SKM-1 treated with dmso at 0.1 percent for 144 hours (cell line): Measurements from ENCODE around the gene MMP21.

Source experiments
- DNase-seq: peaks from one replicate; lab custom pipeline; 2025; ENCODE audit not compliant: unreplicated experiment; lab: John Stamatoyannopoulos, UW

The MMP21 gene

DNA sequence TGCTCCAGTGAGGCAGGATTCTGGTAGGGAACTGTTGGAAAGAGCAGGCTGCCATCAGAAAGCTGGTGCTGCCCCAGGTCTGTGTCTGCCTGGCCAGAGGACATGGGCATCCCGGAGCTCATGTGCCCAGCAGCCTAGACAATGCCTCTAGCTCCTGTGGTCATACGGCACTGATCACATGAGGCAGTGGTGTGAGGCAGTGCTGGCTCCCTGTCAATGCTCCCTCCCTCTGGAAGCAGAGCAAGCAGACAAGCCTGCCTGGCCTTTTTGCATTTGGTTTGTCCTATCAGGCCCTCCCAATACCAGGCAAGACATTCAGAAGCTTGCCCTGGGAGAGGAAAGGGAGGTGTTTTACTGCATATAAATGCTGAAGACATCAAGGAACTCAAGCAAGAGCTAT lies 19.5 kb upstream of the MMP21 start:
- no peak for DNase-seq

DNA sequence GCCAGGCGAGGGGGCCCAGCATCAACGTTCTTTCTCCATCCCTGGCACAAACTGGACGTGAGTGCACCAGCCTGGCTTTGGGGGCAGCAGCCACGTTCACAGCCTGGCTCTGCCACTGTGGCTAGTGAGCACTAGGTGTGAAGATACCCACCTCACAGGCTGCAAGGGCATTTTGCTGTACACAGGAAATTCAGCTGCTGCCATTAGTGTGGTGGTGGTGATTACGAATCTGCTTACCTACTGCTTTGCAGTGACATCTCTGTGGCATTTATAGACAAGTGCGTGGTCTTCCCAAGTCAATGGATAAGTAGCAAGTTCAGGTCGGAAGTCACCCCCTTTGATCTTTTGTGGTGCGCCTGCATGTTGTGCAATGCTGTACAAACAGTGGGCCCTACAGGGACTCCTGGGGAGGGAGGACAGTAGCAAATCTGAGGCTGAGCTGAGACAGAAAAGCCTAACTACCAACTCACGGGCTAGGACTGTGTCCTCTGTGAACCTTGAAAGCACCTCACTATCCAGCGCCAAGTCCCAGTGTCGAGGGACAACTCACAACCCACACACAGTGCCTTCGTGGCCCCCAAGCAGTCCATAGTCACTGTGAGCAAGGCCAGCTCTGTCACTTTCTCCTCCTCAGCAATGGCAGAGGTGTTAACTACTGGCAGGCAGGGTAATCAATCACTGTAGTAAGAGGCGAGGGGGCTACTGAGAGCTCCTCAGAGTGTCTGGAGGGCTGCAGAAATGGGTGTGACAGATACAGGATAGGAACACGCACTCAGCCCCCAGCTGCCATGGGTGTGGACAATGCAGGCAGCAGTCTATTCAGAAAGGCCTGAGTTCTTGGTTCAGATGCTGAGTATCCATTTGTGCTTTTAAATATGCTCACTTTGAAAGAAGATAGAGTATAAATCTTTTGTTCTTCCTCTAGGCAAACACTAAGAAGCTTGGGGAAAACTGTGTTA lies 17.0 kb upstream of the MMP21 start:
- DNase-seq = no peak

DNA sequence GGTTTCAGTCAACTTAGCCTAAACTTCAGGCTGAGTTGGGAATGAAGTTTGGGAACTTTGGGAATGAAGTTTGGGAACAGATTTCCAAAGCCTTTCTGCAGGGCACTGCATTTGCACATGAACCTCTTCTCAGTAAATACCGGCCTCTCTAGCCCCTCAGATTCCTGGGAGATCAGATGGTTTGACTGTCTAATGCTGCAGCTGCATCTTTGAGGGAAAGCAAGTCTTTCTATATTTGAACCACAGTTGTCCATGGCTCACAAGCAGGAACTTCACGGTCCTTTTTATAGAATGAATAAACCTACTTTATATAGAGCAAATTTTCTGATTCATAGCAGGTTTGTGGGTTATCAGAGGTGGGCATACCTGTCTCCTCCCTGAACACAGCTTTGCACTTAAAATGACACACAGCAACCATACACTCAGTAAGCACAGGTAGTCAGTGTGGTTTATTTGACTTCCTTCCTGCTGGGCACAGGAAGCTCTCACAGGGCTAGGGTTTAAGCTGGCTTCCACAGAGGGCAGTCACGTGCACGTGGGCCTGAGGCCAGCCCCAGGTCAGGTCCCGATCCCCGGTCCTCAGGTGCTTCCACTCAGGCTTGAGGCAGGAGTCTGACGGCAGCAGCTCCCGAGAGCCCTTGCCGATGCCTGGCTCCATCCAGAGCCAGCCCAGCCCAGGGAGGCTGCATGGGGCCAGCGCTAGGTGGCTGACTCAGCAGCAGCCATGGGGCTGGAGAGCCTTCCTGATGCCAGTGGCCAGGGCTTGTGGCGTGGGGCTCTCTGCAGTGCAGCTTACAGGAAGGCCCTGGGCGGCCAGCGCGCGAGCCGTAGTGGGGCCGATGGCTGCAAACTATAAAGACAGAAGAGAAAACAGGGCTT lies 12.8 kb upstream of the MMP21 start:
- no peak for DNase-seq

DNA sequence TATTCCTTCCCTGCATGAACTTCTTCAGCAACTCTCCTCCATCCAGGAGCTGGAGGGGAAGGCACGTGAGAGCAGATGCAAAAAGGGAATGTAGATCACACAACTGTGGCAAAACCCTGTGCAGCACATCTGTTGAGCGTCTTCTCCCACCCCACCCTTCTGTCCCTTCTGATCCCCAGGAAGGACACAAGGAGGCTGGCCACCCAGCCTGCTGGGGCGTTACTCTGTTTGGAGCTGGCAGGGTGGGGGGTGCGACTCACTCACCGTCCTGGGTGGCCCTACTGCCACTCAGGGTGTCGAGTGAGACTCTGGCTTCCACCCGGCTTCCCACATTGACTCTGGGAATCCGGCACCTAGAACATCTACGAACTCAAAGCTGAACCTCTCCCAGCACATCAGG lies 10.2 kb upstream of the MMP21 start:
- no peak for DNase-seq

DNA sequence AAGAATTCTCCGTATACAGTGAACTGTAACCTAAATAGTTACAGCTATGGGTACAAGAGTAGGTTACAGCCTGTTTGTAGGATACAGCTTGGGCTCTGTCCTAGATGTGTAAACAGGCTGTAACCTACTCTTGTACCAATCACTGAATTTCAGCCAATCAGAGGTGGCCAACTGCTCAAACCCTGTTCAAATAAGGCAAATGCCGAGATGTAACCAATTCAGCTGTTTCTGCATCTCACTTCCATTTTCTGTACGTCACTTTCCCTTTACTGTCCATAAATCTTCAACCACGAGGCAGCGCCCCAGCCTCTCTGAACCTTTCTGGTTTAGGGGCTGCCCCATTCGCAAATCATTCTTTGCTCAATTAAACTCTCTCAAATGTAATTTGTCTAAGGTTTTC lies 8.3 kb upstream of the MMP21 start:
- DNase-seq = no peak

DNA sequence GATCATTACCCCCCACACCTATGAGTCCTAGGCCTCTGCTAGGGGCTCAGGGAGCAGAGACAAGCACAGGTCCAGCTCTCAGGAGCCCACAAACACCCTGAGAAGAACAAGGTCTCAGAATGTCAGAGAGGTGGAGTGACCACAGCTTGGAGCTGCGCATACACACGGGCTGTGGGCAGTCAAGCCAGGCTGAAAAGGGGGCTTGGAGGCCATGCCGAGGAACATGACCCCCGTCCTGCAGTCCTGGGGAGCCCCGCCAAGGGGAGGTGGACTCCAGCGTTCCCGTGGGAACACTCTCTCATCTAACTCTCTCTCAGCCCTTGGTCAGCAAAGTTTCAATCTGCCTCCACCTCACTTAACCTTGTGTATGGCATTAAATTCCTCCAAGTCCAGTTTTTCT lies 7.8 kb upstream of the MMP21 start:
- no peak for DNase-seq

DNA sequence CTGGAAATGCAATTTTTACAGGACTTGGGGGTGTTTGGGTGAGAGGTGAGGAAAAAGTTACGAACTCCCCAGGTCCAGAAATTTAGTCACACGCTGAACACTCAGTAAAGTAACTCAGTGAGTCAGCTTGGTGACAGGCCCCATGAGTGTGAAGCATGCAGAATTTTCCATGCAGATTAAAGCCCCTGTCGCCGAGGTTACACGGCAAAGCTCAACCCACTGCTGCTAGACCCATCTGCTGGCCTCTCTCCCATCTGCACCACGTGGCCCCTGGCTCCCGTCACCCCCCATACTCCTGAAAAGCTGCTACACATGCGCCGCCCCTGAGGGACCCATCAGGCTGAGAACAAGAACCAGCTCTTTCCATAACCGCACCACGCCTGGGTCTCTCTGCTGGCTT lies 7.0 kb upstream of the MMP21 start:
- no peak for DNase-seq

DNA sequence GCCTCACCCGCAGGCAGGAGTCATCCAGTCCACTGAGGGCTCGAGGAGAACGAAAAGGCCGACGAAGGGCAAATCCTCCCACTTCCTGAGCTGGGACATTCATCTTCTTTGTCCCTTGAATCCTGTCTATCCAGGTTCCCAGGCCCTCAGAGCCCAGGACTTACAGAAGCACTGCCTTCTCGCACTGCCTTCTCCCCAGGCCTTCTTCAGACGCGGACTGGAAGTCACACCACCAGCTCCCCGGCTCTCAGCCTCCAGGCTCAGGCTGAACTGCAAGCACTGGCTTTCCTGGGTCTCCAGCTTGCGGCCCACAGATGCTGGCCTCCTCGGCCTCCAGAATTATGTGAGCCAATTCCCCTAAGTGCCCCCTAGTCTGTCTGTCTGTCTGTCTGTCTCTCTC lies 6.4 kb upstream of the MMP21 start:
- DNase-seq = no peak

DNA sequence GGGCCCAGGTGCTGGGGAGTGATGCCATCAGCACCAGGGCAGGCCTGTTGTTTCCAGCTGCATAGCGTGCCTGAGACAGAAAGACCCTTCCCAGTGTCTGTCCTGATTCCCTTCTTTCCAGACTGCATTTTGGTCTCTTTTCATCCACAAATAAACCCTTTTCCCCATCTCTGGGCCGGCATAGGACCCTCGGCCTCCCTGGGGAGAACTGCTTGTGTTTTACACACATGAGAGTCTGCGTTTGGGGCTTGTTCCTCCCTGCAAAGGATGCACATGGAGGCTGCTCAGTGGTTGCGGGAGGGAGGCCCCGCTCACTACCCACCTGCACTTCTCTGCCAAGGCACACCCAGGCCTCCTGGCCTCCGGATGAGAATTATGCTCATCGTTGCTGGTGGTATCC lies 5.8 kb upstream of the MMP21 start:
- no peak for DNase-seq

DNA sequence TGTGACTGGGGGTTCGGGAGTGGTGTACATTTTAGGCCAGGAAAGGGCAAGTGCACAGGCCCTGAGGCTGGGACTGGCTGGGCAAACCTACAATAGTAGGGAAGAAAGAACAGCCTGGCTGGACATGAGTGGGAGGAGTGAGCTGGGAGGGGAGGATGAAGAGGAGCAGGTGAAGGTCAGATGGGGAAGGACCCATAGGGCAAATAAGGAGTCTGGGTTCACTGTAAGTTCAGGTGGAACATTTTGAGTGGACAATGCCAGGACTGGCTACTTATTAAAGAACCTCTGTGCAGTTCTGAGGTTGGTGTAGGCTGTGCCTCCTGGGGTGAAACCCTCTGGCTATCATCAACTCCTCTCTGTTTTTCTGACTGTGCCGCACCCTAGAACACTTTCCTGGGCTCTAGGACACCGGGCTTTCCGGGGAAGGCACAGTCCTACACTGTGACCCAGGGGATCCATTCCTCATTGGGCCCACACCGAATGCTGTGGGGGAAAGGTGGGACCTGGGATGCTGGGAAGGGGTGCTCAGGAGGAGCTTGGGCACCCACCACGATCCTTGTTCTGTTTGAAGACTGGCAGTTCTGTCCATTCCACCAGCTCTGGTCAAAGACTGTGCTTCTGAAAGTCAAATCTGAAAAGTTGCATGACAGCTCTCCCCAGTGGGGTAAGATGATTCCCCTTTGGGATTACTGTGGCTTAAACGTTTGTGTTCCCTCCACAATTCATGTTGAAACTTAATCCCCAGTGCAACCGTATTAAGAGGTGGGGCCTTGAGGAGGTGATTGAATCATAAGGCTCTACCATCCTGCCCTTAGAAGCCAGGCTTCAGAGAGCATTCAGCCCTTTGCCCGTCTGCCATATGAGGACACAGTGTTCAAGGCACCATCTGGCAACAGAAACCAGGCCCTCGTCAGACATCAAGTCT lies 4.0 kb upstream of the MMP21 start:
- DNase-seq = no peak

DNA sequence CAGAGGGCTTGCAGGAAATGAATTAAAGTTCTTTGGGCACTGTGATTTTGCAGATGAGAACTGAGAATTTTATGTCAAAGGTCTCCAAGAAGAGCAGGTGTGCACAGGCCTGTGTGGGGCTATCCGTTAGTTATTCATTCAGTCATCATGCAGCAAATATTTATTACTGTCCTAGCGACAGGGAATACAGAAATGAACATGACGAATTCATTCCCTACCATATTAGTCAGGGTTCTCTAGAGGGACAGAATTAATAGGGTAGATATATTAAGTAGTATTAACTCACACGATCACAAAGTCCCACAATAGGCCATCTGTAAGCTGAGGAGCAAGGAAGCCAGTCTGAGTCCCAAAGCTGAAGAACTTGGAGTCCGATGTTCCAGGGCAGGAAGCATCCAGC lies 2.9 kb upstream of the MMP21 start:
- DNase-seq = no peak

DNA sequence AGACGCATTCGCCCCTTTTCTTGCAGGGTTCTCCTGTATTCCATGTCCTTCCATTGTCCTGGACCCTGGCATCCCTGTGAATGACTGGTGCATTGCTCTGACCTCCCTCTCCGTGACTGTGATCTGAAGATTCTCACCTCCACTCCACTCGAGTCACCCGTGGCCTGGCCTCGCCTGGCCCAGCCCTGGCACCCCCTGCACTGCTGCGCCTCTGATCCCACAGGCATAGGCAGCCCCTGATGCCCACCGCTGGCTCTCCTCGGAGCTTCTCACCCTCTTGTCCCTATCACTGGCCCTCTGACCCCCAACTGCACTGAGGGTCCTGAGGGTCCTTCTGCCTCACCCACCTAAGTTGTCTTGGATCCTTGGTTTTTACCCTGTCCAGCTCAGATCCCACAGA lies 2.2 kb upstream of the MMP21 start:
- DNase-seq = no peak

DNA sequence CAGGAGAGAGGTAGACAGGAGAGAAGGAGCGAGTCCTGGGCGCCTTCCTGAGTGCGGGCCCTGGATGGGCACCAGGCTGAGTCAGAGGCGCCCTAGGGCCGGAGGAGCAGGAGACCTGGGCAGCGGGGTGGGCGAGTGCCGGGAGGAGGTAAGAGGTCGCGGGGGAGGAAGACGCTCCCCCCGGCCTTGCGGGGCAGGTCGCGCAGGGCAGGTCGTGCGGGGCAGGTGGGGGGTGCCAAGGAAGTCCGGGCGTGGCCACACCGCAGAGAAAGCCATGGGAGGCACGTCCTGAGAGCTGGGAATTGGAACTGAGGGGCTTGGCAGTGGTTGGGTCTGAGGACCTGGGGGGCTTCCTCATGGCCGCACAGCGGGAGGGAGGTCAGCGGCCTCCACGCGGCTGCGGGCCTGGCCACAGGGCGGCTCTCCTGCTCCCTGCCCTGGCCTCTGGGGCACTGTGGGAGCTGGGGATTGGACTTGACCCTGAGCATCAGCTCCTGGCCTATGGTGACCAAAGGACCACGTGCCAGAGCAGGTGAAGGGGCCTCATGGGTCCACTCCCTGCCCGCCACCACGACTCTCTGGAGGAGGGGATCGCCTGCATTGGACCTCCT lies 935 bp downstream of the MMP21 start:
- DNase-seq = no peak

DNA sequence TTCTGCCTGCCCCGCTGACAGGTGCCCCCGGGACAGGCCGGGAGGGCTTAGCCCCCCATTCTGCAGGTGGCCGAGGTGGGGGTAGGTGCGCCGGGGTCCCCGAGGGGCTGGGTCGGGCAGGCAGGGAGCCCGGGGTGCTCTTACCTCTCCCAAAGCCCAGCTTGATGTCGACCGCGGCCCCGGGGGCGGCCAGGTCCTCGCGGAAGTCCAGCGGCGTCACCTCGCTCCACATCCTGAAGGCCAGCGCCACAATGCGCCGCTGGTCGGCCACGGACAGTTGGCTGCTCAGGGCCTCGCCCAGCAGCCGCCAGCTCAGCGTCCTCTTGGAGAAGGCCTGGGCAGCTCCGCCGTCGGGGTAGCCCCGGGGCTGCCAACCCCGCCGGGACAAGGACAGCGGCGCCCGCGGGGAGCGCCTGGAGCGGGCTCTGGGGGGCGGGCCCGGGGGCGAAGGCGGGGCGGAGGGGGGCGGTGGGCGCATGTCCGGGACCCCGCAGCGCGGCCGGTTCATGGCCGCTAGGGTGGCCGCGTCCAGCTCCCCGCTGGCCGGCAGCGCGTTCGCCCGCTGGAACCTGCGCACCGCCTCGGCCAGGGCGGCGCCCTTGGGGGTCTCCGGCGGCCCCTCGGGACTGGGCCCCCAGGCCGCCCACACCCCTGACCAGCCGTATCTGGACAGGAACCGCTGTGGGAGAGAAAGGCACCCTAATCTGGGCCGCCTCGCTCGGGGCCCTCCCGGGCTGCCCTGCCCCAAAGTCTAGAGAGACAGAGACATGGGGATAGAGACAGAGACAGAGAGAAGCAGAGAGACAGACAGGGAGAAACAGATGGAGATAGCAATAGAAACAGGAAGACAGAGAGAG lies 1.7 kb downstream of the MMP21 start:
- DNase-seq = no peak

DNA sequence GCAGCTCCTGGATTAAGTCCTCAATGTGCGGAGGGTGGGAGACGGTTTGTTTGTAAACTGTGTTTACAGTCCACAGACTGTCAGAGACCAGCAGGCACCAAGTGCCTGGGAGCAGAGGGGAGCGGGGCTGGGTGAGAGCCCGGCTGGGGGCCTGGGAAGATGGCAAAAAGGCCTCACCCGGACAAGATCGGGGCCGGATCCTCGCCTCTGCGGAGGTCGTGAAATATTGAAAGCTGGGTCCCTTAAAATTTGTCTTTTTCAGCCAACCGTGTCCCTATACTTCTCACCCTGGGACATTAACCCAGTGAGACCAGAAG lies 2.8 kb downstream of the MMP21 start:
- DNase-seq = no peak

DNA sequence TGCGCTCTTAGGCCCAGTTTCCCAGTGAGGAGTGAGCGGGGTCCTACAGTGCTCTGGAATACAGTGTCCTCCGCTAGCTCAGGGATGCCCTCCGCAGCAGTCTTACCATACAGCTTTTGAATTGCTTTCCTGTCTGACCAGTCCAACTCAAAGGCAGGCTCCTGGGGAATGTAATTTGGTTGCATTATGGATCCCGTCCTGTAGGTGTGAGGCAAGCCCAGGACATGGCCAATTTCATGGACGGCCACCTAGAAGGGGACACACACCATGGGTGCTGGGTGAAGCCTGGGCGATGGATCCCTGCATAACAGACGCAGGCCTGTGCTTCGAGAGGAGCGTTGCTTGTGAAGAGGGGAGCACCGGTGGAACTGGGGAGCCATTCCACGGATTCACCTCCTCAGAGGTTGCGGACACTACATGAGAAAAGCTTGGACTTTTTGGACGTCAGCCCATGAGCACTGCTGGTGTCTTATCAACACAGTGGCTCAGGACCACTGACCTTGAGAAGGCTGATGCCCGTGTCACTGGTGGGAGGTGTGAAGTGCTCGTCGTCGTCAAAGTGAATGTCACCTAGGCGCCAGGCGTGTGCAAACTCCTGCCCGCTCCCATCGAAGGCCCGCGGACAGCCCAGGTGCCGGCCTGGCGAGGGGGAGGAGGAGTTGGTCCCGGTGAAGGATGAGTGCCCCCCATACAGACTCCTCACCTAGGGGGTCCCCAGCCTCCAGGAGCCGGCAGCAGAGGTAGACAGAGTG lies 3.3 kb downstream of the MMP21 start:
- no peak for DNase-seq

DNA sequence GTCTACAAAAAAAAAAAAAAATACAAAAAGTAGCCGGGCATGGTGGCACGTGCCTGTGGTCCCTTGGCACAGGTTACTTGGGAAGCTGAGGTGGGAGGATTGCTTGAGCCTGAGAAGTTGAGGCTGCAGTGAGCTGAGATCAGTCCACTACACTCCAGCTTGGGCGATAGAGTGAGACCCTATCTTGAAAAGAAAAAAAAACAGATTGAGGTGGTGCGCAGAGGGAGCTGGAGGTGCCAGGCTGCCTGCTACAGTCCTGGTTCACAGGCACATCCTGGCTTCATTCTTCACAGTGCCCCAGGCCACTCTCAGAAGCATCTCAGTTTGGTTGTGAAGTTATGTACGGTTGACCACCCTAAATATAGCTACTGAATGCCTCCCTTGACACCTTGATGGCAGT lies 4.8 kb downstream of the MMP21 start:
- DNase-seq = no peak

DNA sequence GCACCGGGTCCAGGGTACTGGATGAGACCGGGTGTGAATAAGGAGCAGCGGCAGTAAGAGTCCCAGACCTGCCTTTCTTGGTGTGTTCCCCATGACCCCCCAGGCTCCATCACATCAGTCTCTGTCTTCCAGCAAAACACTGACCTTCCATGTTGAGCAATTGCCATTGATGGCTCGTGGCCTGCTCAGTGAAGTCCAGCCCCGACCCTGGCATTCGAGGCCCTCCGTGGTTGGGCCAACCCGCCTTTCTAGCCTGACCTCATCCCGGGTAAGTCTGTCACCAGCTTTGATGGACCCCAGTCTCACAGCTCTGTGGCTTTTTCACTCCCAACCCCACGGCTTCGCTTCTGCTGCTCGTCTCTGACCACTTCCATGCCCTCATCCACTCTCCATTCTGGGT lies 6.4 kb downstream of the MMP21 start:
- no peak for DNase-seq

DNA sequence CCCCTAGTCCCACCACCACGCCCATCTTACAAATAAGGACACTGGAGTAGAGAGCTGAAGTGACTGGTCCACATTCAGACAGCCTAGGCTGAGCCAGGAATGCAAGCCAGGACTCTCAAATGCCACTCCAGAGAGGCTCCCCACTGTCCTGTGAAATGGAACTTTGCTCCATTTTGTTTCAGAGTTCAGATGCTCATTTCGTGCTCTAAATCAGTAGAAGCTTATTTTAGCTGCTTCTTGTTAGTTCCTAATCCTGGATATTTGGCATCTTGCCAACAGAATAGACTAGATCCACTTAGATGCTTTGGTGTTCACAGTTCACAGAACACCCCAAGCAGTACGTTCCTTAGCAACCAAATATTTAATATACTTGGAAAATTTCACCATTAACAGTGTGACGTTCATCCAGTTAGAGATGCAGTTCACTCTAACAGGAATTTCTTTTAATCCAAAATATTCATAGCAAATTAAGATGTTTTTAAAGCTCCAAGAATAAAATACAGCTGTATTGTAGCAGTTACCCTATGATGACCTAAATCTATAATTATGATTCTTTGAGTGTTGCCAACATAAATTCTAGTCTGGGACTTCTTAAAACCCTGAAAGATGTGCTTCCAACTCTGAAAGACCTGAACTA lies 7.3 kb downstream of the MMP21 start:
- no peak for DNase-seq
